ENCODE data around the gene UROD.
"Not testable (repeated sequence)": the region's sequence is repeated elsewhere in the genome, so short reads cannot be mapped to it uniquely, and the experiment has no call there.

The UROD gene

DNA sequence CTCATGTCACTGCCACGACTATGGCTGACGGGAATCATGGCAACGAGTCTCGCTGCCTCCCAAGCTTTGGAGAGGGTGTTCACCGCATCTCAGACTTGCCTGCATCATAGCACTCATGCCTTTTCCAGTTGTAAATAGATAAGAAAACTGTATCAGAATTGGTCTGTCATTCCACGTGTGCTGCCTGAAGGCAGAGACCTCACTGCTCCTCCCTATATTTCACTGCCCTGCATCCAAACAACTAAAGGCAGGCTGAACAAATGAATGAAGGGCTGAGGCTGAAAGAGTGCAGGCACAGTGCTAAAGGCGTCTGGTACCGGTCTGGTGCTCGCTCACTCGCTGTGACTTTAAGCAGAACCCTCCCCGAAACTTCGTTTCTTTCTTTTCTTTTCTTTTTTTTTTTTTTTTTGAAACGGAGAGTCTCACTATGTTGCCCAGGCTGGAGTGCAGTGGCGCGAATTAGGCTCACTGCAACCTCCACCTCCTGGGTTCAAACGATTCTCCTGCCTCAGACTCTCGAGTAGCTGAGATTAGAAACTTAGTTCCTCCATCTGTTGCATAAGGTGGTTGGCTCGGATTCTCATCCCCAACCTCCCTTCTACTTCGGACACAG, 26.2 kb upstream of the UROD start:
- TF ChIP-seq, protein P1, sequence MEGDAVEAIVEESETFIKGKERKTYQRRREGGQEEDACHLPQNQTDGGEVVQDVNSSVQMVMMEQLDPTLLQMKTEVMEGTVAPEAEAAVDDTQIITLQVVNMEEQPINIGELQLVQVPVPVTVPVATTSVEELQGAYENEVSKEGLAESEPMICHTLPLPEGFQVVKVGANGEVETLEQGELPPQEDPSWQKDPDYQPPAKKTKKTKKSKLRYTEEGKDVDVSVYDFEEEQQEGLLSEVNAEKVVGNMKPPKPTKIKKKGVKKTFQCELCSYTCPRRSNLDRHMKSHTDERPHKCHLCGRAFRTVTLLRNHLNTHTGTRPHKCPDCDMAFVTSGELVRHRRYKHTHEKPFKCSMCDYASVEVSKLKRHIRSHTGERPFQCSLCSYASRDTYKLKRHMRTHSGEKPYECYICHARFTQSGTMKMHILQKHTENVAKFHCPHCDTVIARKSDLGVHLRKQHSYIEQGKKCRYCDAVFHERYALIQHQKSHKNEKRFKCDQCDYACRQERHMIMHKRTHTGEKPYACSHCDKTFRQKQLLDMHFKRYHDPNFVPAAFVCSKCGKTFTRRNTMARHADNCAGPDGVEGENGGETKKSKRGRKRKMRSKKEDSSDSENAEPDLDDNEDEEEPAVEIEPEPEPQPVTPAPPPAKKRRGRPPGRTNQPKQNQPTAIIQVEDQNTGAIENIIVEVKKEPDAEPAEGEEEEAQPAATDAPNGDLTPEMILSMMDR (IDR thresholded peaks at IDR 0.05; ENCODE audit: low read depth, low read length): no peak
- peak; percentile 6 to 8 for DNase-seq (ENCODE audit: low read depth in 2 of 2)
- peak overlapping the region; percentile 86 to 93 for H3K4me3 ChIP-seq (replicated peaks in 1 of 2; ENCODE audit: low read depth in 2 of 2, low read length in 2 of 2)

DNA sequence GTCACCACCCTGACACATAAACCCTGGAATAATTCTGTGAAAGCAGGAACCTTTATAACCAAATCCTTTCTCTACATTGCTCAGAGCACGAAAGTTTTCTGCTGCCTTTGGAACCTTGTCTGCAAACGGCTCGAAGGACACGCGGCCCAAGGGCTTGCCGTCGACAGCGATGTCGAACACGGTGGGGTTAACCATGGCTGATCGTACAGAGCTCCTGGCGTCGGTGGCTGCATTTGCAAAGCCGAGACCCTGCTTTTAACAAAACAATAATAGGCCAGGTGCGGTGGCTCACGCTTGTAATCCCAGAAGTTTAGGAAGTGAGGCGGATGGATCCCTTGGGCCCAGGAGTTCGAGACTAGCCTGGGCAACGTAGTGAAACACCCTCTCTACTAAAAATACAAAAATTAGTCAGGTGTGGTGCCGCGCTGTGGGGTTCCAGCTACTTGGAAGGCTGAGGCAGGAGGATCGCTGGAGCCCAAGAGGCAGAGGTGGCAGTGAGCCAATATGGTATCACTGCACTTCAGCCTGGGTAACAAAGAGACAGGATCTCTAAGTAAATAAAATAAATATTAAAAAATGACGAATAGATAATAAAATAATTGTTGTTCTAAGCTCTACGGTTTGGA, 23.4 kb upstream of the UROD start:
- TF ChIP-seq, protein P1 (IDR thresholded peaks at IDR 0.05; ENCODE audit: low read depth, low read length): no peak
- DNase-seq (ENCODE audit: low read depth in 2 of 2): no peak
- no peak overlapping the region for H3K4me3 ChIP-seq (replicated peaks in 1 of 2; ENCODE audit: low read depth in 2 of 2, low read length in 2 of 2)

DNA sequence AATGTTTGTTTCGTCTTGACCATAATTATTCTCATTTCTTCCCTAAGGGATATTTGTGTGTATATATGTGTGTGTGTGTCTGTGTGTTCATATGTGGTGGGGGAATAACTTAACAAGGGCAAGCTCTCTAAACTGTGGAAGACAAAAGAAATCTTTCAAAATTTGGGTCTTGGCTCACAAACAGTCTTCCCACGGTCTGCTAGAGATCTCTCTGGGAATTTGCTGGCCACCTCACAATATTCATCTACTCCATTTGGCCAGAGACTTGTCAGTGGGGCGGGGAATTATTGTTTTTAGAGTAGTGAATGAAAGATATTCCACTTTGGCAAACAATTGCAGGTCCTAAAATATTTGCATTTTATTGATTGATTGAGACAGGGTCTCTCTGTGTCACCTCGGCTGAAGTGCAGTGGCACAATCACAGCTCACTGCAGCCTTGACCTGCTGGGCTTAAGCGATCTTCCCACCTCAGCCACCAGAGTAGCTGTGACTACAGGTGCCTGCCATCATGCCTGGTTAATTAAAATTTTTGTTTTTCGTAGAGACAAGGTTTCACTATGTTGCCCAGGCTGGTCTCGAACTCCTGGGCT, 17.6 kb upstream of the UROD start:
- H3K4me3 ChIP-seq (replicated peaks in 1 of 2; ENCODE audit: low read depth in 2 of 2, low read length in 2 of 2): no peak overlapping the region
- DNase-seq (ENCODE audit: low read depth in 2 of 2): peak in 1 of 2 donors; percentile 15
- TF ChIP-seq, protein P1 (IDR thresholded peaks at IDR 0.05; ENCODE audit: low read depth, low read length): no peak

DNA sequence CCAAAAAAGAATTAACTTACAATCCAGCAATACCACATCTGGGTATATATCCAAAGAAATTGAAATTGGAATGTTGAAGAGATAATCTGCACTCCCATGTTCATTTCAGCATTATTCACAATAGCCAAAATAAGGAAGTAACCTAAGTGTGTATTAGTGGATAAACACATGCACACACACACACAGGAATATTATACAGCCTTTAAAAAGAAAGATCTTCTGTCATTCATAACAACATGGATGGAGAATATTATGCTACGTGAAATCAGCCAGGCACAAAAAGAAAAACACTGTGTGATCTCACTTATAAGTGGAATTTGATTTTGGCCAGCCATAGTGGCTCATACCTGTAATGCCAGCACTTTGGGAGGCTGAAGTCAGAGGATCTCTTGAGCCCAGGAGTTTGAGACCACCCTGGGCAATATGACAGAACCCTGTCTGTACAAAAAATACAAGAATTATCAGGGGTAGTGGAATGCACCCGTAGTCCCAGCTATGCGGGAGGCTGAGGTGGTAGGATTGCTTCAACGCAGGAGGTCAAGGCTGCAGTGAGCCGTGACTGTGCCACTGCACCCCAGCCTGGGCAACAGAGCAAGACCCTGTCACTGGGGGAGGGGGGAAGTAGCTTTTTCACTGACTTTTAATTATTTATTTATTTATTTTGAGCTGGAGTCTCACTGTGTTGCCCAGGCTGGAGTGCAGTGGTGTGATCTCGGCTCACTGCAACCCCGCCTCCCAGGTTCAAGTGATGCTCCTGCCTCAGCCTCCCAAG, 16.4 kb upstream of the UROD start:
- no peak overlapping the region for H3K4me3 ChIP-seq (replicated peaks in 1 of 2; ENCODE audit: low read depth in 2 of 2, low read length in 2 of 2)
- no peak for DNase-seq (ENCODE audit: low read depth in 2 of 2)
- TF ChIP-seq, protein P1 (IDR thresholded peaks at IDR 0.05; ENCODE audit: low read depth, low read length): no peak

DNA sequence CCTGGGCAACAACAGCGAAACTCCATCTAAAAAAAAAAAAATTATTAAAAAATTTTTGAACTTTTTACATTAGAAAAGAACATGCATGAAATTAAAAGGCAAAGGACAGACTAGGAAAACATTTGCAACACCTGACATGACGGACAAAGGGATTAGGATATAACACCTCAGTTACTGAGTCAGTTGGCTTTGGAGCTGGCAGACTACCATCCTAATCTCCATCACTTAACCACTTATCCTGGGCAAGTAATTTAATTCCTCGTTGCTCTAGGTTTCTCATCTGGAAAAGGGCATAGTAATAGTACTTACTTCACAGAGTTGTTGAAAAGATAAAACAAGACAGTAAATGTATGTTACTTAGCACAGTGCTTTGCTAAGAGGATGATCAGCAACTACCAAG, 12.8 kb upstream of the UROD start:
- TF ChIP-seq, protein P1 (IDR thresholded peaks at IDR 0.05; ENCODE audit: low read depth, low read length): no peak
- no peak for DNase-seq (ENCODE audit: low read depth in 2 of 2)
- no peak overlapping the region for H3K4me3 ChIP-seq (replicated peaks in 1 of 2; ENCODE audit: low read depth in 2 of 2, low read length in 2 of 2)

DNA sequence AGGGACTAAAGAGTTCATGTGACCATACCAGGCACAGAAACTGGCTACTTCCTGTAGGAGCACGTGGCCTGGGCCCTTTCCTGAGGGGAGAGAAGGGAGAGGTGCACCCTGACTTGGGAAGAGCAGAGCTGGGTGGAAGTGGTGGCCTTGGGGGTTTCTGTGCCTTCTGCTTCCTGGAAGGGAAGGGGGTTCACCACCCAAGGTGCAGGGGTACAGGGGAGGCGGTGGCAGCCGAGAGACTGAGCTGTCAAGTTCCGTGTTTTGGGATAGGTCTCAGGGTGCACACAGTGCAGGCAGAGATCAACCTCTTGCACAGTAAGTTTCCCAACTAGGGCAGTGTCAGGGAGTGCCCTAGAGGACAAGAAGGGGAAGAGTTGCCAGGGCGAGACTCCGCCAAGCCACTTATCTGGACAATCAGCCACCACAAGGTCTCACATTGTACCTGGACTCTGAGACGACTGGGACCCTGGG, 11.0 kb upstream of the UROD start:
- no peak for DNase-seq (ENCODE audit: low read depth in 2 of 2)
- TF ChIP-seq, protein P1 (IDR thresholded peaks at IDR 0.05; ENCODE audit: low read depth, low read length): no peak
- H3K4me3 ChIP-seq (replicated peaks in 1 of 2; ENCODE audit: low read depth in 2 of 2, low read length in 2 of 2): no peak overlapping the region

DNA sequence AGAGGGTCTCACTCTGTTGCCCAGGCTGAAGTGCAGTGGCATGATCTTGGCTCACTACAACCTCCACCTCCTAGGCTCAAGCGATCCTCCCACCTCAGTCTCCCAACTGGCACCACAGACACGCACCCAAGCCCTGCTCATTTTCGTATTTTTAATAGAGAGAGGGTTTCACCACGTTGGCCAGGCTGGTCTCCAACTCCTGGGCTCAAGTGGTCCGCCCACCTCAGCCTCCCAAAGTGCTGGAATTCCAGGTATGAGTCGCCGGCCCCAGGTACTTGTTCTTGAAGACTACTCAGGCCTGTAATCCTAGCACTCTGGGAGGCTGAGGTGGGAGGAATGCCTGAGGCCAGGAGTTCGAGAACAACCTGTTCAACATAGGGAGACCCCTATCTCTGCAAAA, 10.5 kb upstream of the UROD start:
- H3K4me3 ChIP-seq (replicated peaks in 1 of 2; ENCODE audit: low read depth in 2 of 2, low read length in 2 of 2); DNase-seq (ENCODE audit: low read depth in 2 of 2): not testable (repeated sequence)
